Islet of Langerhans (tissue), 1 donor: Measurements from ENCODE around the gene BLM.

Experiments
- FAIRE-seq: peaks from one replicate; lab custom pipeline; 2011; peaks lifted over from hg19 to GRCh38; lab: Jason Lieb, UNC

The BLM gene

DNA sequence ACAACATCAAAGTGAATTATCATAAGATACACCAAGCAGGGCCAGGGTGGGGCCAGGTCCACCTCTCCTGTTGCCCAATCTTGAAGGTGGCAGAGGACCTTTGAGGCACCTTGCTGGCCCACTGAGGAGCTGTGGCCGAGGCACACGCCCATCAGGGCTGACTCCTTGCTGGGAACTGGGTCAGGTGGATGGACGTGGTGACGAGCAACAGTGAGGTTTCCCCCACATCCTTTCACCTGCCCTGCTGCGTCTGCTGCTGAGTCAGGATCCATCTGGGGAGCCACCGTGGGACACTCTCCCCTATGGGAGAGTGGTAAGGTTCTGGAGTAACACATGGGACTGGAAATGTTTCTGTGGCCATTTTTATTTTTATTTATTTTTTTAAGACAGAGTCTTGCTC is 134.0 kb downstream of the BLM start:
- FAIRE-seq: no peak

DNA sequence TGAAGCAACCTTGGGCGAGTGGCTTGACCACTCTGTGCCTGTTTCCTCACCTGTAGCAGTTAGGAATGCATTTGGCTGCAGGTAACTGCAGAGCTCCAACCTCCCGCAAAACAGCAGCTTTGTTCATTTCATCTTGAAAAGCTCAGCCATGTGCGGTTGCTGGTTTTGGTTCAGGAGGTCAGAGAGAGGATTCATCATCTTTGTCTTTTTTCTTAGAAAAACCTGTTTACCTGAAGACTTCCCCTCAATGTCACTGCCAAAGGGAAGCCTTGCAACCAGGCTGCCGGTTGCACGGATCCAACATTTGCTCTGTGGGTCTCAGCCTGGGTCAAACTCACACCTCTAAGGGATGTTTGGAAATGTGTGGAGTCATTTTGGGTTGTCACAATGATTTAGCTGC is 134.8 kb downstream of the BLM start:
- FAIRE-seq: no peak

DNA sequence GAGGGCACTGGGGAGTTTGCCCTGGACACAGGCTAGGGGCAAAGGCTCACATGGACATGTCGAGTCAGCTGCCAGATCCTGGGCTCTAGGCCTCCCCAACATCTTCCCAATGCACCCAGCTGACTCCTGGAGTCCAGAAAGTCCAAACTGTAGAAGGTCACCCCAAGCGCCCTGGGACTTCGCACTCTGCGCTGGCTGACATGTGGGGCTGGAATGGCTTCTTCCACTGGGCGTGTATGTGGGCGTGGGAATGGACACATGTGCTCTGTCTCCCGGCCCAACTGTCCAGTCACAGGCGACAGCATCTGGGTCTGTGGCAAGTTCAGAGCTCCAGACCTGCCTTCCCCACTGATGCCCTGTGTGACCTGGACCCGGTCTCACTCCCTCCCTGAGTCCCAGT is 138.0 kb downstream of the BLM start:
- no peak for FAIRE-seq

DNA sequence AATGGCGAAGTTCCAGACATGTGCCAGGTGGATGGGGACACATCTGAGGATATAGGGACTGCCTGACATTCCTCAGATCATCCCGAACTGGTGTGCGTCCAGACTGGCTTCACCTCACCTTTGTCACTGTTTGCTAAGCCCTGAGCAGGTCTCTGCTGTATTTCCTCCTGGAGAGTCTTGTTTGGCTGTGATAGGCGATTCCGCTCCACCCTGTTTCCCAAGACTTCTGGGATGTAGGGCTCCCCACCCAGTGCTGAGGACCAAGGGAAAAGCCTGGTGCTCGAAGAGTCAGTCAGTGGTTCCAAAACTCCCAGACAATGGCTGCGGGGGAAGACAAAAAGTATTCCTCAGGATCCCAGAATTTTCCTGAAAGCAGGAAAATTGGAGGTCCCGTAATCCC is 140.2 kb downstream of the BLM start:
- FAIRE-seq: no peak

DNA sequence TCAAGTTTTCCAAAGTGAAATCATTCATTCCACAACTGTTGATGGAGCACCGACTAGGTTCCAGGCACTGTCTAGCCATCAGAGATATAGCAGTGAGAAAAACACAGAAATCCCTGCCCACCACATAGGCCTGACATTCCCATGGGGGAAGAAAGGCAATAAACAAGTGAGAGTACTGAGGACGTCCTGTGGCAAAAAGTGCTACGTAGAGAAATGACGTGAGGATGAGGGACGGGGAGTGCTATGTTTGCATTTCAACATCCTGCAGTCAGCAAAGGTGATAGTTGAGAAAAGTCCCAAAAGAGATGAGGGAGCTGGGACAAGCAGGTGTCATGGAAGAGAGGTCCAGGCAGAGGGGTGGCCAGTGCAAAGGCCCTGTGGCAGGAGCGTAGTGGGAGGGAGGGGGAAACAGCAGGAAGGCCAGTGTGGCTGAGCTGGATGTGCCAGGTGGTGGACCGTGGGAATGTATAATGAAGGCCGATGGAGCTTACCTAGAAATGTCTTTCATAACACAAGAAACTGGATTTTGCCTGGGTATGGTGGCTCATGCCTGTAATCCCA is 140.8 kb downstream of the BLM start:
- FAIRE-seq: no peak

DNA sequence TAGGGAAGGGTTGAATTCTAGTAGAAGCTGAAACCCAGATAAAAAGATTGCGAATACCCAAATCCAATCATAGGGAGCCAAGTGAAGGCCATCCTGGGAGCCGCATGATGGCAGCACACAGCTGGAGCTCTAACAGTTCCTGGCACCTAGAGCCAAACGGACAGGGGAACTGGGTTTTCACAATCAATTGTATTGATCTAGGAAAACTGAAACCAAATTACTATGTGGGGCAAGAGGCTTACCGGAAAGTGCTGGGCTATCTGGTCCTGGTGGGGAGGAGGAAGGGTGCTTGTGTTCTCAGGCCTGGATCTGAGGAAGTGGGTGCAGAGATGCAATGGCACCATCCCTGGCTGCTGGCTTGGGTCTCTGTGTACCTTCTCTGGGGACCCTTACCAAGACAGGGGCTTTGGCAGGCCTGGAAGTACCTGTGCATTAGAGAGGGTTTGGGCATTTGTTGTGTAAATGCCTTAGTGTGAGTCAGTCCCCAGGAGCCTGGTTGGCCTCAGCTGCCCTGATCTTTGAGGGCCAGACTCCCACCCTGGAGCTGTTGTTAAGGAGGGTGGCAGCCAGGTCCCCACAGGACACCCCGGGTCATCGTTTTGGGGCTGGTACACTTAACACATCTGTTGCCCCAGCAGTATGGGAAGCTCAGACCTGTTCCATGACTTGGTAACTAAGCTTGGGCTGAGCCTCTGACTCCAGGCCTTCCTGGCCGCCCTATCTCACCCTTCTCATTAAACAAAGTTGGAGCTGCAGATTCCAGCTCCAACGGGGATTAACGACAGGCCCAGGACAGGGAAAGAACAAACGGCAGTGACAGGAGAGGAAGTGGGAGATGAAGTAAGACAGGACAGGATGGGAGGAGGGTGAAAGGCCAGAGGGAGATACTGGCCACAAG is 142.3 kb downstream of the BLM start:
- no peak for FAIRE-seq

DNA sequence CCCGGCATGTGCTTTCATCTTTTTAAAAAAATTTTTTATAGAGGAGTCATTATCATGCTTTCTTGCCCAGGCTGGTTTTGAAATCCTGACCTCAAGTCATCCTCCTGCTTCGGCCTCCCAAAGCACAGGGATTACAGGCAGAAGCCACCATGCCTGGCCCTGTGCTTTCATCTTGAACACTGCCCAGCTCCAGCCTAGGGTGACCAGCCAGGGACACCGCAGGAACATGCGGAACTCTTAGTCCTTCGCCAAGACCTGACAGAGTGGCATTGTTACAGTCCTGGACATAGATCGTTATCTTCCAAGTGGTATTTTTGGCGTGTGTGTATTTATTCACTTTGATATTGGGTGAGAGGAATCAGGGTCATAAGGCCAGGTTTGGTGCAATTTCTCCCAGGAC is 143.3 kb downstream of the BLM start:
- no peak for FAIRE-seq

DNA sequence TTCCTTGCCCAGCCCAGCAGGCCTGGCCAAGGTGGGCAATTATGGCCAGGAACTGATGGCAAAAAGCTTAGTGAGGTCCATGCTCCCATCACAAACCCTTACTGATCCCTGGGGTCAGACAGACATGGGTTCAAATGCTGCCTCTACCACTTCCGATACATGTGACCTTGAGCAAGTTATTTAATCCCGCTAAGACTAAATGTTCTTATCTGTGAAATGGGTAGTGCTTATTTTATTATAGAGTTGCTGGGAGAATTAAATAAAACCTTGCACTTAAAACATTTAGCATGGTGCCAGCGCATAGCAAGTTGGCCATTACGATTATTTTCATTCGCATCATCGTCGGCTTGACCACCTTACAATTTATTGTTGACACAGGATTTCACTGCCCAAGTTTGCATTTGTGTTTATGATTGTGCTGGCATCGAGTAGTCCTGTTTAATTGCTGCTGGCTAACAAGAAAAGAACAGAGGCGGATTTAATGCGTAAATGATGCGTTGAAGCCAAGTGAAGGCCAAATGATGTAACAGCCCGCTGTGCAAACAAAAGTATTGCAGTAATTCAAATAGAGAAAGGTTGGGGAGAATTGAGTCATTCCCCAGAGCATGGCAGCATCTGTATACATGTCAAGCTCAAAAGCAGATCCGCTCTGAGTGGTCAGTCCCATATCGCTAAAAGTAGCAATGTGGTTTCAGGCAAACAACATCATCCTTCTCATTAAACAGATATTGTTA is 144.0 kb downstream of the BLM start:
- FAIRE-seq: peak; percentile 99

DNA sequence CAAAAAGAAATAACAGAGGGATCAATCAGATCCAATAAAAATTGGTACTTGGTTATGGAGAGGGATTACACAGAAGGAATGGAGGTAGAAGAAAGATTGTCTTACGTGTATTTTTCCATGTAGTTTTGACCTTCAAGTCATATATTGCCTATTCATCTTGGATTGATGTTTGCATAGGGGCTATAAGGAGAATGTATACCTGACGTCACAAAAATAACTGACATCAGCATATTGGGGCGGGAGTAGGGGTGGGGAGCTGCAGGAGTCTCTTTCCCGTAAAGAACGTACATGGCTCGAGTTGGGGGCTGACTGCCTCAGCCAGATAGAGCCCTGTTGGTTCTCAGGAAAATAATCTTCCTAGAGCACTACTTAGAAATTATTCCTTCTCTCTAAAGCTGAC is 145.3 kb downstream of the BLM start:
- FAIRE-seq: no peak

DNA sequence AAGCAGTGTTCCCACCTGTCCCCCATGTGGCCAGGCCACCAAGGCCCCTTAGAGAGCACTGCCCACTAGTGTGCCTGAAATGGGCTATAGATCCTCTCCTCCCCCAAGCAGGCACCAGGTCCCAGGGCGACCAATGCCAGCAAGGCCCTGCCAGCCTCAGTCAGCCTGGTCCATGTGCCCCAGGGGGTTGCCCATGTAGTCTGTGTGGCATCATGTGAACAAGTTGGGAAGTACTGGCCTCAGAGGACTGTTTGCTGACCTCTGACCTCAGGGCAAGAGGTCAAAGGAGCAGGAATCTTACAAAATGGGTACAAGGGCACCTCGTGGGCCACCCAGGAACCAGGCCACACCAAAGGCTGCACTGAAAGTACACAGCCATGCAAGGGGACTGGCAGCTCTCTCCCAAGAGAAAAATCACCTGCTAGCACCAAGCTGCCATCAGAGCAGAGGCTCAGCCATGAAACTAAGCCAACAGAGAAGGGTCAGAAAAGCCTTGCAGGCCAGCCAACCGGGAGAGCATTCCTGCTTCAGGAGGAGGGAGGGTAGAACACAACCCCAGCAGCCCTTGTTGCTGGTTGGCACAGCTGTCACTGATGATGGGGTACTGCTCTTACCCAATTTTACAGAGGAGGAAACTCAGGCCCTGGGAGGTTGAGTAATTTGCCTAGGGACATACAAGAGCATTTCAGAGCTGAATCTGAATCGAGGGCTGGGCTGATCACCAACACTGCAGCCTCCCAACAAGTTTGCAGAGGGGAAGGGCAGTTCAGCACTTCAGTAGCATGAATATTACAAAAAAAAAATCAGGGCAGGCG is 146.0 kb downstream of the BLM start:
- no peak for FAIRE-seq

DNA sequence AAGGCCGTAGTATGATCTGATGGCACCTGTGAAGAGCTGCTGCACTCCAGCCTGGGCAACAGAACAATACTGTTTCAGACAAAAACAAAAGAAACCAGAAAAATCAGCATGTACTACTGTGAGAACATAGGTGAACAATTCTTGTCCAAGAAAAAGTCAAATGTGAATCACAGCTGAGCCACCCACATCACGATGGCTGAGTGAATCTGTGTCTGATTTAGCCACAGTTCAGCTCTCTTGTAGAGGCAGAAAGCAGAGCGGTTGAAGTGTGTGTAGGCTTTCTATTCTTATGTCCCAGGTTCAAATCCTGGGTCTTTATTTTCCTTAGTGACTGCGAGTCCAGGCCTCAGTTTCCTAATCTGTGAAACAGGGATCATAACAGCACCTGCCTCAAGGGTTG is 146.8 kb downstream of the BLM start:
- no peak for FAIRE-seq

DNA sequence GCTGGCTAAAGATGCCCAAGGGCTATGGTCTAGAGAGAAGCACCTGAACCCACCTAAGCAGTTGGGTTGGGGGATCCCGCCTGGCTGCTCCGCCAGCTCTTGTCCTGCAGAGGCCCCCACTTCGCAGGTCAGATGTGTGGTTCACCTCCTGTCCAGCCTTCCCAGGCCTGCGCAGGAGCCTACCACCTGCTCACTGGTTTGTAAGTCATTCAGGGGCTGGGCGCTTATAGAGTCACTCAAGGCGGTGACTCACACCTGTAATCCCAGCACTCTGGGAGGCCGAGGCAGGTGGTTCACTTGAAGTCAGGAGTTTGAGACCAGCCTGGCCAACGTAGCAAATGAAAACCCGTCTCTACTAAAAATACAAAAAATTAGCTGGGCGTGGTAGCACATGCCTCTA is 147.4 kb downstream of the BLM start:
- FAIRE-seq: no peak

DNA sequence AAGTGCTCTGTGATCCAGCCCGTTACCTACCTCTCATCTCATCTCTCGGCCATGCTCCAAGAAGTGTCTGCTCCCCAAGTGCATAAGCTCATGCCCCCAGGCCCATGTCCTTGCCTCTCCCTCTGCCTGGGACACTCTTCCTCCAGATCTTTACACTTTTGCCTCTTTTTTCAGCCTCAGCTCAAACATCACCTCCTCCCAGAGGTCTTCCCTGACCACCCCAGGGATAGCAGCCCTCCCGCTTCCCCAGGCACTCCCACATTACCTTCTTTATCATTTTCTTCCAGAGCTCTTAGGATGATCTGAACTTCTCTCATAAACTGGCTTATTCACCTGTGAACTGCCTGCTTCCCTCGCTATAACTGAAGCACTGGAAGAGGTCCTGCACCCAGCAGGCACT is 148.6 kb downstream of the BLM start:
- no peak for FAIRE-seq
